H9 (cell line): ENCODE data around the gene OR9Q1. TPM values are rescaled to one million over a fixed set of nuclear protein-coding genes. Genes with fewer than 3 reads are reported as not detected.

Experiments
- DNase-seq: peaks from one replicate; pipeline ENCODE4 v3.0.0-alpha.2; 2017
- H2AFZ ChIP-seq: one replicate; pipeline ENCODE4 v1.6.1; 2013; ENCODE audit warnings: mild to moderate bottlenecking, low read length, control low read depth, moderate library complexity
- H2AK5ac ChIP-seq: 2 replicates; pipeline ENCODE4 v1.6.1; 2013; ENCODE audit warnings: low read length, control low read depth, mixed read lengths; ENCODE audit not compliant: insufficient read length
- H2BK120ac ChIP-seq: one replicate; pipeline ENCODE4 v1.6.1; 2013; ENCODE audit warnings: low read depth, mild to moderate bottlenecking, low read length, control low read depth, inconsistent platforms; ENCODE audit not compliant: poor library complexity, severe bottlenecking
- H2BK12ac ChIP-seq: 2 replicates; pipeline ENCODE4 v1.6.1; 2013; ENCODE audit warnings: low read length, control low read depth, mixed read lengths, low read depth; ENCODE audit not compliant: insufficient read length
- H2BK15ac ChIP-seq: 2 replicates; pipeline ENCODE4 v1.6.1; 2013; ENCODE audit warnings: low read depth, low read length, control low read depth
- H2BK20ac ChIP-seq: one replicate; pipeline ENCODE4 v1.6.1; 2013; ENCODE audit warnings: low read depth, mild to moderate bottlenecking, low read length, control low read depth, inconsistent platforms; ENCODE audit not compliant: poor library complexity, severe bottlenecking
- H2BK5ac ChIP-seq: 2 replicates; pipeline ENCODE4 v1.6.1; 2013; ENCODE audit warnings: low read length, control low read depth, mixed read lengths; ENCODE audit not compliant: insufficient read length
- H3K14ac ChIP-seq: 2 replicates; pipeline ENCODE4 v1.6.1; 2013; ENCODE audit warnings: low read length, control low read depth; ENCODE audit not compliant: insufficient read depth
- H3K18ac ChIP-seq: 2 replicates; pipeline ENCODE4 v1.6.1; 2013; ENCODE audit warnings: low read depth, mild to moderate bottlenecking, mixed read lengths, low read length, control low read depth; ENCODE audit not compliant: insufficient read length
- H3K23ac ChIP-seq: 2 replicates; pipeline ENCODE4 v1.6.1; 2013; ENCODE audit warnings: low read length, control low read depth, mixed read lengths, low read depth; ENCODE audit not compliant: insufficient read length
- H3K23me2 ChIP-seq: 2 replicates; pipeline ENCODE4 v1.6.1; 2013; ENCODE audit warnings: low read depth, mild to moderate bottlenecking, mixed read lengths, low read length, control low read depth; ENCODE audit not compliant: insufficient read length, poor library complexity, severe bottlenecking
- H3K27ac ChIP-seq: 2 replicates; pipeline ENCODE4 v1.5.1; 2013; ENCODE audit warnings: low read length, control low read depth, mixed read lengths, low read depth; ENCODE audit not compliant: insufficient read length
- H3K27me3 ChIP-seq: 2 replicates; pipeline ENCODE4 v1.6.1; 2013; ENCODE audit warnings: low read length, control low read depth, inconsistent platforms; ENCODE audit not compliant: insufficient read depth
- H3K4ac ChIP-seq: 2 replicates; pipeline ENCODE4 v1.6.1; 2013; ENCODE audit warnings: low read depth, mild to moderate bottlenecking, control low read depth, inconsistent platforms, low read length, moderate library complexity
- H3K4me1 ChIP-seq: 2 replicates; pipeline ENCODE4 v1.6.1; 2013; ENCODE audit warnings: low read length, control low read depth, inconsistent platforms; ENCODE audit not compliant: insufficient read depth
- H3K4me2 ChIP-seq: 2 replicates; pipeline ENCODE4 v1.6.1; 2013; ENCODE audit warnings: low read length, control low read depth, mixed read lengths; ENCODE audit not compliant: insufficient read length, insufficient read depth
- H3K56ac ChIP-seq: 2 replicates; pipeline ENCODE4 v1.6.1; 2013; ENCODE audit warnings: low read depth, mild to moderate bottlenecking, mixed read lengths, low read length, control low read depth; ENCODE audit not compliant: insufficient read length
- H3K79me1 ChIP-seq: 2 replicates; pipeline ENCODE4 v1.6.1; 2013; ENCODE audit warnings: low read depth, mild to moderate bottlenecking, moderate library complexity, low read length, control low read depth, inconsistent platforms; ENCODE audit not compliant: insufficient read depth, poor library complexity, severe bottlenecking
- H3K79me2 ChIP-seq: 2 replicates; pipeline ENCODE4 v1.6.1; 2013; ENCODE audit warnings: low read length, control low read depth, inconsistent platforms; ENCODE audit not compliant: insufficient read depth
- H3K9ac ChIP-seq: 2 replicates; pipeline ENCODE4 v1.6.1; 2013; ENCODE audit warnings: low read length, control low read depth, mixed read lengths; ENCODE audit not compliant: insufficient read length; ENCODE audit errors: extremely low read depth
- H3K9me3 ChIP-seq: one replicate; pipeline ENCODE4 v1.6.1; 2013; ENCODE audit warnings: low read depth, low read length, inconsistent platforms; ENCODE audit not compliant: control insufficient read depth
- H3T11ph ChIP-seq: one replicate; pipeline ENCODE4 v1.6.1; 2013; ENCODE audit warnings: mild to moderate bottlenecking, low read length, control low read depth, inconsistent platforms
- H4K20me1 ChIP-seq: one replicate; pipeline ENCODE4 v1.6.1; 2013; ENCODE audit not compliant: control insufficient read depth, insufficient read length, insufficient read depth
- H4K5ac ChIP-seq: 2 replicates; pipeline ENCODE4 v1.6.1; 2013; ENCODE audit warnings: low read depth, mild to moderate bottlenecking, mixed read lengths, low read length, control low read depth; ENCODE audit not compliant: insufficient read length
- H4K8ac ChIP-seq: replicated peaks from 2 replicates; pipeline ENCODE4 v1.6.1; 2013; ENCODE audit warnings: low read length, control low read depth, mixed read lengths, low read depth; ENCODE audit not compliant: insufficient read length
- H4K91ac ChIP-seq: 2 replicates; pipeline ENCODE4 v1.6.1; 2013; ENCODE audit warnings: low read depth, mild to moderate bottlenecking, moderate library complexity, mixed read lengths, low read length, control low read depth; ENCODE audit not compliant: insufficient read length
- H3K27ac Mint-ChIP-seq, 3 experiments: 2 replicates in 2 of 3; 3 replicates in 1 of 3; pipeline ENCODE4 v1.8.0; 2020 to 2021; ENCODE audit warnings: mixed read lengths in 3 of 3, mild to moderate bottlenecking in 1 of 3, moderate library complexity in 1 of 3
- H3K27me3 Mint-ChIP-seq: 2 replicates; pipeline ENCODE4 v1.8.0; 2021; ENCODE audit warnings: low read depth, mild to moderate bottlenecking, moderate library complexity, mixed read lengths
- H3K36me3 Mint-ChIP-seq, 3 experiments: 2 replicates in 2 of 3; 3 replicates in 1 of 3; pipeline ENCODE4 v1.8.0; 2020 to 2021; ENCODE audit warnings: low read depth in 3 of 3, mixed read lengths in 3 of 3; ENCODE audit not compliant: insufficient read depth in 1 of 3
- H3K4me1 Mint-ChIP-seq, 2 experiments: 2 replicates each; pipeline ENCODE4 v1.8.0; 2020; ENCODE audit warnings: mixed read lengths in 2 of 2
- H3K4me3 Mint-ChIP-seq, 2 experiments: 2 replicates in 1 of 2; 3 replicates in 1 of 2; pipeline ENCODE4 v1.8.0; 2020 to 2021; ENCODE audit warnings: mild to moderate bottlenecking in 2 of 2, mixed read lengths in 2 of 2, moderate library complexity in 1 of 2
- H3K9me3 Mint-ChIP-seq, 2 experiments: 2 replicates in 1 of 2; 3 replicates in 1 of 2; pipeline ENCODE4 v1.8.0; 2020; ENCODE audit warnings: mild to moderate bottlenecking in 2 of 2, mixed read lengths in 2 of 2, moderate library complexity in 1 of 2
- CTCF ChIP-seq: fragments of 200-600 bp; sonication (generic); conservative IDR thresholded peaks from 3 replicates; pipeline ENCODE4 v1.8.0; 2021; ENCODE audit warnings: antibody characterized with exemption, mild to moderate bottlenecking
- WGBS: extraction: QIAGEN DNeasy Blood & Tissue Kit; methylation state at CpG from one replicate; pipeline ENCODE4 v1.1.7; 2013; ENCODE audit warnings: missing lambda C conversion rate, low lambda C conversion rate, mixed read lengths; ENCODE audit not compliant: insufficient read length; ENCODE audit errors: extremely low coverage; 5-methylcytosine and 5-hydroxymethylcytosine counted together
- total RNA-seq: library from RNA; stranded (reverse); gene quantifications from 2 replicates; pipeline ENCODE4 v1.2.1, GENCODE V29; 2021

OR9Q1 gene
- total RNA-seq, 1 experiment from 2014 or later = not detected

- no peak overlapping the region for H2AK5ac ChIP-seq
- no peak overlapping the region for H3K14ac ChIP-seq
- H2BK5ac ChIP-seq = no peak overlapping the region
- no peak overlapping the region for H3K18ac ChIP-seq
- no peak overlapping the region for H3K9ac ChIP-seq
- Mint-ChIP-seq H3K27me3 (no peaks in the 10 kb centered on the region), H3K36me3 (peaks cover 0 to 9% (median 0%) of the 10 kb centered on the region in 3 experiments; a peak in 3 of 7 replicates), H3K9me3 (0 out of 5 replicates have a peak, but pooled peaks cover 0 to 3% of the 10 kb centered on the region in 2 experiments), H3K27ac (no peak overlapping the region), H3K4me3 (no peak overlapping the region), H3K4me1 (no peaks in the 10 kb centered on the region)
- no peak overlapping the region for H4K91ac ChIP-seq
- no peak overlapping the region for H3K56ac ChIP-seq
- no peaks in the 10 kb centered on the region for H3K4me1 ChIP-seq
- H3K4ac ChIP-seq = no peak overlapping the region
- no peak overlapping the region for H3K27ac ChIP-seq
- no peak overlapping the region for H4K8ac ChIP-seq
- H4K20me1 ChIP-seq = no peaks in the 10 kb centered on the region
- H3K9me3 ChIP-seq = no peaks in the 10 kb centered on the region
- H2BK15ac ChIP-seq = no peak overlapping the region
- no peak overlapping the region for H3T11ph ChIP-seq
- no peak overlapping the region for H2AFZ ChIP-seq
- H3K23ac ChIP-seq = no peak overlapping the region
- H3K79me2 ChIP-seq = no peaks in the 10 kb centered on the region
- no peak overlapping the region for H2BK20ac ChIP-seq
- no peaks in the 10 kb centered on the region for H3K27me3 ChIP-seq
- H3K79me1 ChIP-seq = no peaks in the 10 kb centered on the region
- H3K23me2 ChIP-seq = no peaks in the 10 kb centered on the region
- H3K4me2 ChIP-seq = no peak overlapping the region
- H2BK12ac ChIP-seq = no peak overlapping the region
- no peak for DNase-seq
- no peak overlapping the region for H2BK120ac ChIP-seq
- no peak for TF ChIP-seq CTCF
- H4K5ac ChIP-seq = no peak overlapping the region
- WGBS = no CpG with 5 or more reads among the region's 32 CpGs
Observed at GRCh38 chr11:58227956-58228615, 204.4 kb downstream of the OR9Q1 start.

Other genes starting within 250 kb of the OR9Q1 start
- not detected in 2 replicates for gene OR6Q1, start 7.1 kb downstream of the OR9Q1 start, total RNA-seq
- not detected in 2 replicates for gene OR9I1, start 101.6 kb downstream of the OR9Q1 start, total RNA-seq
- gene OR9Q2, start 165.2 kb downstream of the OR9Q1 start, total RNA-seq = not detected in 2 replicates
- gene OR1S2, start 180.3 kb downstream of the OR9Q1 start, total RNA-seq = not detected in 2 replicates
- not detected in 2 replicates for gene OR1S1, start 188.8 kb downstream of the OR9Q1 start, total RNA-seq
- not detected in 2 replicates for gene OR10Q1, start 205.0 kb downstream of the OR9Q1 start, total RNA-seq
- gene OR10W1, start 244.4 kb downstream of the OR9Q1 start, total RNA-seq = not detected in 2 replicates